Left lung (tissue), 10 donors: ENCODE results near the gene FAT1. TPM values are rescaled to one million over a fixed set of nuclear protein-coding genes. Genes with fewer than 3 reads are reported as not detected.

Source experiments
- ATAC-seq: fragments of 200-7000 bp; cut with Tn5 transposase; one replicate; pipeline ENCODE4 v1.9.1; 2020; ENCODE audit warnings: moderate library complexity
- DNase-seq, 4 donors: peaks; one replicate each; pipeline ENCODE4 v3.0.0-alpha.2; 2013 to 2020
- H3K27ac ChIP-seq, 2 donors: fragments of 200-600 bp; sonication (generic) in 1 of 2; one replicate each; pipeline versions ENCODE4 v1.5.0 to v1.8.0; 2020 to 2021
- H3K27me3 ChIP-seq, 2 donors: fragments of 200-600 bp; sonication (generic) in 1 of 2; one replicate each; pipeline versions ENCODE4 v1.5.0 to v1.8.0; 2020 to 2021
- H3K36me3 ChIP-seq, 2 donors: fragments of 200-600 bp; sonication (generic) in 1 of 2; one replicate each; pipeline versions ENCODE4 v1.5.0 to v1.8.0; 2020 to 2021
- H3K4me1 ChIP-seq, 2 donors: fragments of 200-600 bp; one replicate each; pipeline ENCODE4 v1.8.0; 2021
- H3K4me3 ChIP-seq, 2 donors: fragments of 200-600 bp; sonication (generic) in 1 of 2; one replicate each; pipeline versions ENCODE4 v1.5.0 to v1.8.0; 2020 to 2021; ENCODE audit warnings: mild to moderate bottlenecking in 1 of 2
- H3K9me3 ChIP-seq, 2 donors: fragments of 200-600 bp; sonication (generic) in 1 of 2; one replicate each; pipeline versions ENCODE4 v1.5.0 to v1.8.0; 2020 to 2021
- CTCF ChIP-seq, 2 donors: fragments of 200-600 bp; sonication (generic) in 1 of 2; IDR thresholded peaks; one replicate each; pipeline versions ENCODE4 v1.5.0 to v1.8.0; 2021; ENCODE audit warnings: antibody characterized with exemption in 2 of 2
- intact Hi-C, 2 donors: fragments of 100-400 bp; cut with DNase I; formaldehyde crosslinking; loops; one replicate each; pipeline versions ENCODE4 v1.11.2 to v1.14.2; 2022
- polyA plus RNA-seq, 6 donors: library from polyadenylated mRNA; unstranded; fragments of 120-200 nt; gene quantifications; one replicate each; pipeline ENCODE4 v1.2.1, GENCODE V29; 2013; ENCODE audit not compliant: insufficient read length in 6 of 6
- total RNA-seq, 2 donors: library from RNA; stranded (reverse); fragmentation: NEBNext Ultra II Directional; extraction: Animal tissue kit (Norgen Biotek cat#: 25700); gene quantifications; one replicate each; pipeline ENCODE4 v1.2.1, GENCODE V29; 2021
- donor health status: DM: no; HTN: yes; CAD: no.
- donor health status: DM: no; HTN: no; CAD: no.

The FAT1 gene
- total and polyA plus RNA-seq, 8 donors = 70.3 to 278 (median 232) TPM

GRCh38 chr4:186619088-186619487 is 104.6 kb downstream of the FAT1 start:
- no peak for DNase-seq
- TF ChIP-seq CTCF (IDR thresholded peaks at IDR 0.05) = no peak
- Histone ChIP-seq H3K9me3 (peaks cover 0 to 2% of the 10 kb centered on the region in 2 donors), H3K36me3 (peaks cover 0 to 26% of the 10 kb centered on the region in 2 donors), H3K4me1 (no peaks in the 10 kb centered on the region), H3K27me3 (no peaks in the 10 kb centered on the region), H3K27ac (no peak overlapping the region), H3K4me3 (no peak overlapping the region)
- no peak for ATAC-seq
- intact Hi-C loops = no loop called here

- intact Hi-C loops = no loop called here
- ATAC-seq = no peak
- H3K27ac ChIP-seq = no peak overlapping the region
- no peaks in the 10 kb centered on the region for H3K4me1 ChIP-seq
- H3K4me3 ChIP-seq = no peak overlapping the region
- no peak for DNase-seq
- peaks cover 0 to 2% of the 10 kb centered on the region in 2 donors for H3K9me3 ChIP-seq
- H3K27me3 ChIP-seq = no peaks in the 10 kb centered on the region
- no peak for TF ChIP-seq CTCF (IDR thresholded peaks at IDR 0.05)
- H3K36me3 ChIP-seq = peaks cover 0 to 31% of the 10 kb centered on the region in 2 donors
Measured at GRCh38 chr4:186617921-186618320, 105.7 kb downstream of the FAT1 start.

GRCh38 chr4:186607490-186607889 is 116.2 kb downstream of the FAT1 start:
- Histone ChIP-seq H3K4me3 (no peak overlapping the region), H3K9me3 (no peaks in the 10 kb centered on the region), H3K36me3 (peaks cover 0 to 59% of the 10 kb centered on the region in 2 donors), H3K4me1 (no peaks in the 10 kb centered on the region), H3K27me3 (no peaks in the 10 kb centered on the region), H3K27ac (no peak overlapping the region)
- no peak for DNase-seq
- no peak for TF ChIP-seq CTCF (IDR thresholded peaks at IDR 0.05)
- intact Hi-C loops = no loop called here
- ATAC-seq = no peak

GRCh38 chr4:186606591-186606992 is 117.1 kb downstream of the FAT1 start:
- Histone ChIP-seq H3K9me3 (no peaks in the 10 kb centered on the region), H3K36me3 (peaks cover 0 to 58% of the 10 kb centered on the region in 2 donors), H3K27ac (no peak overlapping the region), H3K27me3 (no peaks in the 10 kb centered on the region), H3K4me3 (no peak overlapping the region), H3K4me1 (no peaks in the 10 kb centered on the region)
- intact Hi-C loops = no loop called here
- no peak for DNase-seq
- no peak for ATAC-seq
- no peak for TF ChIP-seq CTCF (IDR thresholded peaks at IDR 0.05)

GRCh38 chr4:186605261-186605865 is 118.3 kb downstream of the FAT1 start:
- Histone ChIP-seq H3K27ac (no peak overlapping the region), H3K36me3 (peaks cover 0 to 59% of the 10 kb centered on the region in 2 donors), H3K27me3 (no peaks in the 10 kb centered on the region), H3K4me1 (no peaks in the 10 kb centered on the region), H3K9me3 (no peaks in the 10 kb centered on the region), H3K4me3 (no peak overlapping the region)
- no peak for ATAC-seq
- no peak for TF ChIP-seq CTCF (IDR thresholded peaks at IDR 0.05)
- no peak for DNase-seq
- intact Hi-C loops = no loop called here
